DMS53 treated with DMSO at 0.1 percent for 48 hours (cell line): ENCODE data around the gene CREB5.

ENCODE experiments used
- DNase-seq: peaks from one replicate; lab custom pipeline; 2025; ENCODE audit not compliant: unreplicated experiment; lab: John Stamatoyannopoulos, UW

Gene CREB5

DNA sequence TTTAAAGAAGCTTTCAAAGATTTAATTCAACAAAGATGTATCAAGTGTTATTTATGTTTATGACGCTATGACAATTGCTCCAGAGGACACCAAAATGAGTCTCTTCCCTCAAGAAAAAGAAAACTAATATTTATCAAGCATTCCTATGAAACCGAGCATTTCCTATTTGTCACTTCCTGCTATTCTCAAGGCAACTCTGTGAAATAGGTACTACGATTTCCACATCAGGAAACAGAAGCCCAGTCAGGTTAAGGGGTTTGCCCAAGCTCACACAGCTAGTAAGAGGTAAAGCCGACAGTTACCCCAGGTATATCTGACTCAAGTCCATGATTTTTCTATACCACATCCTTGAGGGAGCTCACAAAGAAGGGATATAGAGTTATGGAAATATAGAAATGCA lies 459.9 kb downstream of the CREB5 start:
- DNase-seq: no peak

DNA sequence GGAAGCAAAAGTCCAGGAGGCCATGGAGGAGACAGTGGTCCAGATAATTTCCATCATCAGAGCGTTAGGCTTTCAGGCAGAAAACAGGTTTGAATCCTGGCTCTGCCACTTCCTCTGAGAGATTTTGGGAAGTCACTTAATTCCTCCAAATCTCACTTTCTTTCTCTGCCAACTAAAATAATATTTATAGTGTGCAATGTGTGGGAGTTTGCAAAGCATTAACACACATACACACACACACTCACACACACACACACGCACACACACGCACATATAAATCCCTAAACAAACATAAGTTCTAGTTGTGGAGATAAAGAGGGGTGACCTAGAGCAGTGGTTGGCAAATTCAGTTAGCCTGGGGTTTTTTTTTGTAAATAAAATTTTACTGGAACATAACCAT lies 461.0 kb downstream of the CREB5 start:
- DNase-seq: no peak

GRCh38 chr7:28874001-28874400 lies 461.7 kb downstream of the CREB5 start:
- no peak for DNase-seq
